GM19023 (cell line): ENCODE results near the gene PNPLA2.

ENCODE experiments used
- ATAC-seq: cut with Tn5 transposase; IDR thresholded peaks from one replicate; pipeline ENCODE4 v1.9.1; 2021; ENCODE audit warnings: mild to moderate bottlenecking, moderate library complexity; ENCODE audit not compliant: unreplicated experiment

Gene PNPLA2

DNA sequence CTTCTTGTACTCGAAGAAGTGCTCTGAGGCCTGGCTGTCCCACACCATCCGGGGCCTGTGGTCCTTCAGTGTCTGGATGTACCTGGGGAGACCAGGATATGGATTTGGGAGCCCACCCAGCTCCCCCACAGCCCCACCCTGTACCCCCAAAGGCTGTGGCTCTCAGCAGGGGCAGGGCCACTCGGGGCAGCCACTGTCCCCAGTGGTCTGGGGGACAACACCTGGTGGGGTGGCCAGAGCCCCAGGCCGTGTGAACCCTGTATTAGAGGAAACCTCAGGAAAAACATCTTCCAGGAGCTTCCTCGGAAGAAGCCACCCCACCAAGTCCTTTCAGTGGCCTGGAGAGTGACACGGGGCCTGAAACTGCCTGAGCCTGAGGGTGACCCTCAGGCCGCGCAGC is 51.7 kb downstream of the PNPLA2 start:
- no peak for ATAC-seq

DNA sequence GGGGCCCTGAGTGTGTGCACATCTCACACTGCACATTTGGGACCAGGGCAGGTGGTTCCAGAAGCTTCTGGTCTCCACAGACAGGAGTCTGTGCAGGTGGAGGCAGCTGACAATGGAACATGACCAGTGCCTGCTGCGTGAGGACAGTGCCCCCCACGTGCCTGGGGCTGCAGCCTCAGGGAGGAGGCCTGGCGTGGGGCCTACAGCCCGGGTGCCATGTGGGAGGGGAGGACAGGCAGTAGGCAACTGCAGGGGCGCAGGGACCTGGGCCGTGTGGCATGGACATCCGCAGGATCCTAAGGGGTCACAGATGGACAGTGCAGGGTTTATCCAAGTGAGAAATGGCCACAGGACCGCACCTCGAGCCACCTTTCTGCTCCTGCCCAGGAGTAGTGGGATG is 52.8 kb downstream of the PNPLA2 start:
- ATAC-seq, result no peak

DNA sequence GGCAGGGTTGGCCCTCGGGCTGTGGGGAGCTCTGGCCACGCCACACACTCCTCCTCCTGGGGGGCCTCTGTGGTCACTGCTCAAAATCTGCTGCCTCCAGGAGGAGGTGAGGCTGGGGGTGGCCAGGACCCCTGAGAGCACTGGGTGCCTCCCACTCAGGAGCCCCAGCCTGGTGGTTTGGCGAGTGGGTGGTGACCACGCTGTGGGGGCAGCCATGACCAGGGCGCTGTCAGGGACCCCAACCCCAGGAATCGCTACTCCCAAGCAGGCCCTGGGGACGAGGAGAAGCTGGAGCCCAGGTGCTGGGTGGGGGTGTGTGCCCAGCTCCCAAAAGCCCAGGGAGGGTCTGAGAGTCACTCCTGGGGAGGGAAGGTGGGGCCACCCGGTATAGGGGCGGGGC is 54.1 kb downstream of the PNPLA2 start:
- ATAC-seq, result no peak

DNA sequence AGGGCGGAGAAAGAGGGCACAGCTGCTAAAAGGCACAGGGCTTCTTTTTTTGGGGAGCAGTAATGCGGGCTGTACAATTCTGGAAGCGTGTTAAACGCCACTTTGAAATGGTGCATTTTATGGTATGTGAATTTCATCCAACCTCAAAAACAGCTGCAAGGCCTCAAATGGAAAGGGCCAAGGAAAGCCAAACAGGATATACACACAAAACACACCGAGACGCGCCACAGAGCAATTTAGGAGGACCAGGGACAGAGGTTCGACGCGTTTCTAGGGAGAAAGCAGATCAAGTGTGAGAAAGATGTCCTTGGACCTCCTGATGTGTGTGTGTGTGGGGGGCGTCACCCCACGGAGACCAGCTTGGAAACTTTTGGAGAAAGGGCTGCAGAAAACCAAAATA is 55.0 kb downstream of the PNPLA2 start:
- no peak for ATAC-seq
